Suprapubic skin (tissue), 4 donors: ENCODE measurements around the gene KRT6C. TPM values are rescaled to one million over a fixed set of nuclear protein-coding genes. Genes with fewer than 3 reads are reported as not detected.
"Not testable (repeated sequence)": the region's sequence is repeated elsewhere in the genome, so short reads cannot be mapped to it uniquely, and the experiment has no call there.

ENCODE experiments used
- DNase-seq, 2 donors: peaks; one replicate each; pipeline ENCODE4 v3.0.0-alpha.2; 2019; ENCODE audit warnings: low spot score in 2 of 2
- H3K27ac ChIP-seq: fragments of 200-600 bp; sonication (generic); one replicate; pipeline ENCODE4 v1.5.1; 2019
- H3K27me3 ChIP-seq: fragments of 200-600 bp; sonication (generic); one replicate; pipeline ENCODE4 v1.5.1; 2019
- H3K36me3 ChIP-seq: fragments of 200-600 bp; sonication (generic); one replicate; pipeline ENCODE4 v1.5.1; 2019
- H3K4me1 ChIP-seq: fragments of 200-600 bp; sonication (generic); one replicate; pipeline ENCODE4 v1.5.1; 2019
- H3K4me3 ChIP-seq: fragments of 200-600 bp; sonication (generic); one replicate; pipeline ENCODE4 v1.5.1; 2019; ENCODE audit warnings: mild to moderate bottlenecking
- H3K9me3 ChIP-seq: fragments of 200-600 bp; sonication (generic); one replicate; pipeline ENCODE4 v1.5.1; 2019
- EP300 ChIP-seq: sonication (generic); formaldehyde crosslinking; IDR thresholded peaks from one replicate; pipeline ENCODE4 v1.6.1; 2017; ENCODE audit warnings: antibody characterized with exemption
- POLR2A ChIP-seq, 2 donors: fragments of 450-650 bp; IDR thresholded peaks; one replicate each; pipeline ENCODE4 v1.6.1; 2017; ENCODE audit warnings: antibody characterized with exemption in 2 of 2, mild to moderate bottlenecking in 2 of 2, moderate library complexity in 2 of 2
- POLR2AphosphoS5 ChIP-seq, 3 donors: sonication (generic); formaldehyde crosslinking; IDR thresholded peaks; one replicate each; pipeline ENCODE4 v1.6.1; 2017; ENCODE audit warnings: antibody characterized with exemption in 3 of 3
- WGBS: methylation state at CpG from one replicate; pipeline ENCODE4 v1.1.5; 2018; 5-methylcytosine and 5-hydroxymethylcytosine counted together
- total RNA-seq, 4 donors: library from RNA; depleted of rRNA; stranded (reverse); fragments of >200 nt; gene quantifications; one replicate each; pipeline ENCODE4 v1.1.0, GENCODE V29; 2016
- TF ChIP-seq, protein P1 (sequence below), 2 donors: fragments of 200-600 bp in 1 of 2; fragments of 450-650 bp in 1 of 2; sonication (generic) in 1 of 2; IDR thresholded peaks; one replicate each; pipeline ENCODE4 v1.5.1; 2016 to 2019; ENCODE audit warnings: antibody characterized with exemption in 2 of 2, mild to moderate bottlenecking in 1 of 2, moderate library complexity in 1 of 2

The KRT6C gene
- total RNA-seq, 4 donors from 2014 or later = 7.8 to 23.7 (median 14.8) TPM; not detected in 1

DNA sequence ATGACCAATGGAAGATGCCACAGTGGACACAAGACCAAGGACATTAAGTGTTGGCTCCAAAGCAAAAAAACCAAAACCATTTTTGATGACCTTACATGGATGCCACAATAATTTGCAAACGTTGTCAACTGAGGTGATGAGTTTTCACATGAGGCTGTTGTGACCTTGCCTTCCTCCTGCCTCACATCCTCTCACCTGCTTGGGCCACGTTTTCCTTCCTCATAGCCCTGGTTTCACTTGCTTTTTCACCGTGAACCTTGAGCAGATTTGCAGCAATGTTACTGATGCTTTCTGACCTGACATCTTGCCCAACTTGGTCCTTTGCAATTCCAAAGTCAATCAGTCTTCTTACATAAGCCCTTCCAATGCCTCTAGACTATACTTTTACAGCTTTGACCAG, 25.4 kb downstream of the KRT6C start:
- DNase-seq = no peak
- Histone ChIP-seq H3K4me3 (no peak overlapping the region), H3K36me3 (no peaks in the 10 kb centered on the region), H3K9me3 (no peaks in the 10 kb centered on the region), H3K27ac (no peak overlapping the region), H3K4me1 (no peaks in the 10 kb centered on the region), H3K27me3 (peaks cover 19% of the 10 kb centered on the region)
- WGBS = 74% methylated on average over 3 of the region's 3 CpGs
- TF ChIP-seq, protein P1, sequence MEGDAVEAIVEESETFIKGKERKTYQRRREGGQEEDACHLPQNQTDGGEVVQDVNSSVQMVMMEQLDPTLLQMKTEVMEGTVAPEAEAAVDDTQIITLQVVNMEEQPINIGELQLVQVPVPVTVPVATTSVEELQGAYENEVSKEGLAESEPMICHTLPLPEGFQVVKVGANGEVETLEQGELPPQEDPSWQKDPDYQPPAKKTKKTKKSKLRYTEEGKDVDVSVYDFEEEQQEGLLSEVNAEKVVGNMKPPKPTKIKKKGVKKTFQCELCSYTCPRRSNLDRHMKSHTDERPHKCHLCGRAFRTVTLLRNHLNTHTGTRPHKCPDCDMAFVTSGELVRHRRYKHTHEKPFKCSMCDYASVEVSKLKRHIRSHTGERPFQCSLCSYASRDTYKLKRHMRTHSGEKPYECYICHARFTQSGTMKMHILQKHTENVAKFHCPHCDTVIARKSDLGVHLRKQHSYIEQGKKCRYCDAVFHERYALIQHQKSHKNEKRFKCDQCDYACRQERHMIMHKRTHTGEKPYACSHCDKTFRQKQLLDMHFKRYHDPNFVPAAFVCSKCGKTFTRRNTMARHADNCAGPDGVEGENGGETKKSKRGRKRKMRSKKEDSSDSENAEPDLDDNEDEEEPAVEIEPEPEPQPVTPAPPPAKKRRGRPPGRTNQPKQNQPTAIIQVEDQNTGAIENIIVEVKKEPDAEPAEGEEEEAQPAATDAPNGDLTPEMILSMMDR (IDR thresholded peaks at IDR 0.05) = no peak

DNA sequence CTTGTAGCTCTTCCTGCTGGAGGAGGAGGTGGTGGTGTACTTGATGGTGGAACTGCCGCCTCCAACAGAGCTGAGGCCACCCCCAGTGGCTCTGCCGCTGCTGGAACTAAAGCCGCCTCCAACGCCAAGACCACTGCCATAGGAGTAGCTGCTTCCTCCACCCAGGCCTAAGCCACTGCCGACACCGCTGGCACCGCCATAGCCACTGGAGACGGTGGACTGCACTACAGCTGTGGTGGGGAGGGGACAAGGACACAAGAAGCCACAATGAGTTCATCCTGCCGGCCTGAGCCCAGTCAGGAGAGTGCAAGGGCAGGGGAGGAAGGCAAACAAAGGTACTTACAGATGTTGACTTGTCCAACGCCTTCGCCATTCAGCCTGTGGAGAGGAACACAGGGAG, 26.4 kb downstream of the KRT6C start:
- WGBS = 90% methylated on average over 7 of the region's 11 CpGs

DNA sequence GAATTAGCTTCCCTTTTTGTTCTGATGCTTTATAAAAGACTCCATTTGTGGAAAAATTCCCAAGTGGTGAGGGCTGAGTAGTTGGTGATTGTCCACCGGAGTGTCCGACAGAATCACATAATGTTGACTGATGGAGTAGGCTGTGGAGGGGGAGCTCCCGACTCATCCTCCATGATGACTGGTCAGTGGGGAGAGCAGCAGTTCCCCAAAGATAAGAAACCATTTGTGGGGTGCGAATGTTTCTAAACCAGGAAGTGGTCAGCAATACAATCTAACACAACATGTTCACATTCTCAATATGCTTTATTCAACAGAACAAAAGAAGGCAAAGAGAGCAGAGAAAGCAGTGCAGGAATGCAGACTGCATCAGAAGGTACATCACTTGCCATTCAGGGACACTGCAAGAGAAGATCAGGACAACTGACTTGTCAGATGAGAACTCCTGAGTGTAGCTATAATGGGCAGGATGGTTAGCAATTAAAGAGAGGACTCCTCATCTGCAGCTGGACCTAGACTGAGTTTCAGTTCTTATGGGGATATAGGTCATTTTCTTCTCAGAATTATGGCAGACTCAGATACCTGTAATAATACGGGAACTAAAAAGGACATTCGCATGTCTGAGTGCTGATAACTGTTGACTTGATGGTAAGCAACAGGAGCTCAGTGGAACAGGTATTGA, 27.1 kb downstream of the KRT6C start:
- H3K4me3 ChIP-seq = no peak overlapping the region
- no peaks in the 10 kb centered on the region for H3K36me3 ChIP-seq
- no peaks in the 10 kb centered on the region for H3K4me1 ChIP-seq
- 77% methylated on average over 6 of the region's 6 CpGs for WGBS
- peaks cover 19% of the 10 kb centered on the region for H3K27me3 ChIP-seq
- DNase-seq = no peak
- TF ChIP-seq, protein P1 (IDR thresholded peaks at IDR 0.05) = no peak
- TF ChIP-seq POLR2AphosphoS5 (IDR thresholded peaks at IDR 0.05) (no peak), POLR2A (IDR thresholded peaks at IDR 0.05) (no peak), EP300 (no peak)
- H3K27ac ChIP-seq = no peak overlapping the region
- no peaks in the 10 kb centered on the region for H3K9me3 ChIP-seq

More for the DNA sequence above, 26.4 kb downstream of the KRT6C start:
- peaks cover 19% of the 10 kb centered on the region for H3K27me3 ChIP-seq
- not testable (repeated sequence) for H3K4me3 ChIP-seq, H3K4me1 ChIP-seq, H3K27ac ChIP-seq, H3K9me3 ChIP-seq, H3K36me3 ChIP-seq
- DNase-seq = peak in 1 of 2 donors; percentile 47

DNA sequence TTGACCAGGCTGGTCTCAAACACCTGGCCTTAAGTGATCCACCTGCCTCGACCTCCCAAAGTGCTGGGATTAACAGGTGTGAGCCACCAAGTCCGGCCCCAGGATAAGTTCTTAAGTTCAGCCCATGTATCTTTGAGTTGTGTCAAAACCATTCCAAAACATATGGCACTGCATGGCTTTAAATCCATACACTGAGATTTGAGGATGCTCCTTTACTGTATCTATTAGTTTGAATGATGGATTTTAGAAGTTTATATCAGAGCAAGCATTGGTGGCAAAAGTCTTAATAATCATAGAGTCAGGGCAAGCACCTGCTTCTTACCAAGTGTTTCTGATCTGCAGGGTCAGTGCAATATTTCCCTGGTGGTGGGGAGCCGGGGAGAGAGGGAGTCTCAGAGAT, 27.7 kb downstream of the KRT6C start:
- WGBS = 82% methylated on average over 3 of the region's 3 CpGs
- no peaks in the 10 kb centered on the region for H3K9me3 ChIP-seq
- H3K4me3 ChIP-seq = no peak overlapping the region
- no peak overlapping the region for H3K27ac ChIP-seq
- no peaks in the 10 kb centered on the region for H3K36me3 ChIP-seq
- no peak for DNase-seq
- TF ChIP-seq POLR2AphosphoS5 (IDR thresholded peaks at IDR 0.05) (no peak), POLR2A (IDR thresholded peaks at IDR 0.05) (no peak), EP300 (no peak)
- TF ChIP-seq, protein P1 (IDR thresholded peaks at IDR 0.05) = no peak
- peaks cover 19% of the 10 kb centered on the region for H3K27me3 ChIP-seq
- no peaks in the 10 kb centered on the region for H3K4me1 ChIP-seq

DNA sequence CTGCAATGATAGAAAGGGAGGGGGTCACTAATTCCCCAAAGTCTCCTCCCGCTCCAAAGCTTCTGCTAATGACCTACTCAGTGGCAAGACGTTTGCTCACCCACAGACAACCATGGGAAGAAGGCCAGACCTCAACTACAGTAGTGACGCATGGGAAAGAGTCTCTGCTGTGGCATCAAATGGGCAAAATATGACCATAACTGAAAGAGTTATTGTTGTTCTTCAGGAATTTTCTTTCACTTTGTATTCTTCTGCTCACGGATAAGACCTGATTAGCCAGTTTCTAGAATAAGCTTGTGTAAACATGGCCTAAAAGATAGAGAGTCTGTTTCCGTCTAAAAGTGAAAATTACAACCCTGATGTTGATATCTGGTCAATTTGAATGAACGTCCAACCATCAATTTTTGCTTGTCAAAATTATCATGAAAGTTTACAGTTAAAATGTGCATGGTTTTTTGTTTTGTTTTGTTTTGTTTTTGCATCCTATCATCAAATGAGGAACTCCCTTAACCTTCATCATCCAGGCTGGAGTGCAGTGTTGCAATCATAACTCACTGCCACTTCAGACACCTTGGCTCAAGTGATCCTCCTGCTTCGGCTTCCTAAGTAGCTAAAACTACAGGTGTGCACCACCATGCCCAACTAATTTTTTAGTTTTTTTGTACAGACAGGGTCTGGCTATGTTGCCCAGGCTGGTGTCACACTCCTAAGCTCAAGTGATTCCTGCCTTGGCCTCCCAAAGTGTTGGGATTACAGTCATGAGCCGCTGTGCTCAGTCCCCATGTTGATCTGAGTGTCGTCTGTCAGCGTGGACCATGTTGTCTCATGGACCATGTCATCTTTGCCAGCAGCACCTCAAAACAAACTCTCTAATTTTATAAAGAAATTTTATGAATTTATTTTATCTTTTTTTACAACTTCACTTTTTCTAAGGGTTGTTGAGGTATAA, 28.7 kb downstream of the KRT6C start:
- TF ChIP-seq, protein P1 (IDR thresholded peaks at IDR 0.05) = no peak
- TF ChIP-seq POLR2A (IDR thresholded peaks at IDR 0.05) = no peak
- no peak for TF ChIP-seq EP300
- TF ChIP-seq POLR2AphosphoS5 (IDR thresholded peaks at IDR 0.05) = no peak
- Histone ChIP-seq H3K4me3 (no peak overlapping the region), H3K4me1 (no peaks in the 10 kb centered on the region), H3K27me3 (peaks cover 17% of the 10 kb centered on the region), H3K9me3 (no peaks in the 10 kb centered on the region), H3K27ac (peak overlapping the region; percentile 7), H3K36me3 (no peaks in the 10 kb centered on the region)
- 77% methylated on average over 10 of the region's 10 CpGs for WGBS
- peak in 1 of 2 donors; percentile 62 for DNase-seq
